CD4-positive, alpha-beta T cell treated with Interleukin-12 subunit alpha and Interleukin-12 subunit beta, for 1 hour (primary cell): ENCODE results near the gene FLNA.

ENCODE experiments used
- DNase-seq: peaks from one replicate; pipeline ENCODE4 v3.0.0-alpha.2; 2020

The FLNA gene

GRCh38 chrX:154333837-154334271 lies 40.6 kb downstream of the FLNA start:
- DNase-seq: no peak

- DNase-seq: no peak
Observed at GRCh38 chrX:154333116-154333515, 41.3 kb downstream of the FLNA start.

- DNase-seq: no peak
Observed at GRCh38 chrX:154332561-154332960, 41.9 kb downstream of the FLNA start.

GRCh38 chrX:154329294-154329693 lies 45.1 kb downstream of the FLNA start:
- no peak for DNase-seq

- no peak for DNase-seq
Observed at GRCh38 chrX:154328646-154329045, 45.8 kb downstream of the FLNA start.

GRCh38 chrX:154327038-154327820 lies 47.2 kb downstream of the FLNA start:
- DNase-seq: peak; percentile 58

GRCh38 chrX:154325541-154325940 lies 48.9 kb downstream of the FLNA start:
- DNase-seq: no peak

- DNase-seq: no peak
Observed at GRCh38 chrX:154323537-154323936, 50.9 kb downstream of the FLNA start.

GRCh38 chrX:154322890-154323289 lies 51.5 kb downstream of the FLNA start:
- DNase-seq: no peak

GRCh38 chrX:154321594-154321993 lies 52.8 kb downstream of the FLNA start:
- peak; percentile 14 for DNase-seq

GRCh38 chrX:154321152-154321551 lies 53.3 kb downstream of the FLNA start:
- DNase-seq: no peak

GRCh38 chrX:154320406-154320805 lies 54.0 kb downstream of the FLNA start:
- no peak for DNase-seq

- peak; percentile 18 for DNase-seq
Observed at GRCh38 chrX:154317391-154317995, 56.9 kb downstream of the FLNA start.

GRCh38 chrX:154315416-154315815 lies 59.0 kb downstream of the FLNA start:
- no peak for DNase-seq

- peak; percentile 21 for DNase-seq
Observed at GRCh38 chrX:154313147-154313546, 61.3 kb downstream of the FLNA start.

- DNase-seq: no peak
Observed at GRCh38 chrX:154312116-154312515, 62.3 kb downstream of the FLNA start.

GRCh38 chrX:154310616-154311536 lies 63.6 kb downstream of the FLNA start:
- DNase-seq: no peak

GRCh38 chrX:154309041-154309775 lies 65.2 kb downstream of the FLNA start:
- no peak for DNase-seq

- DNase-seq: peak; percentile 83
Observed at GRCh38 chrX:154308108-154308946, 66.1 kb downstream of the FLNA start.

- DNase-seq: no peak
Observed at GRCh38 chrX:154307202-154307601, 67.2 kb downstream of the FLNA start.

GRCh38 chrX:154305541-154306205 lies 68.8 kb downstream of the FLNA start:
- DNase-seq: no peak
